HepG2 (cell line): ENCODE results near the gene APOL2. TPM values are rescaled to one million over a fixed set of nuclear protein-coding genes. Genes with fewer than 3 reads are reported as not detected.
"Not testable (repeated sequence)": the region's sequence is repeated elsewhere in the genome, so short reads cannot be mapped to it uniquely, and the experiment has no call there.

Source experiments
- ATAC-seq: fragments of 200-7000 bp; cut with Tn5 transposase; 3 replicates; pipeline ENCODE4 v1.9.1; 2020; ENCODE audit warnings: mild to moderate bottlenecking, moderate library complexity
- BruUV-seq: library from RNA; stranded (reverse); fragments of 400-500 nt; replicated peaks from 2 replicates; lab custom pipeline; 2021; lab: Mats Ljungman, UMichigan
- CTCF ChIA-PET: fragments of 300-600 bp; formaldehyde crosslinking; extraction: SDS; loops from one replicate; lab custom pipeline; 2021; ENCODE audit warnings: low total read pairs, inconsistent platforms, low intra/inter-chr PET ratio; lab: Yijun Ruan, JAX
- POLR2A ChIA-PET: fragments of 350-600 bp; sonication (Branson Sonifier 250); formaldehyde crosslinking; loops from one replicate; lab custom pipeline; 2020; ENCODE audit warnings: antibody characterized with exemption, inconsistent platforms; lab: Yijun Ruan, JAX
- DNase-seq: peaks from one replicate; pipeline ENCODE4 v3.0.0-alpha.2; 2015; ENCODE audit warnings: low spot score
- FAIRE-seq: peaks from 3 replicates; lab custom pipeline; 2011; peaks lifted over from hg19 to GRCh38; lab: Jason Lieb, UNC
- H2AFZ ChIP-seq: one replicate; pipeline ENCODE4 v1.6.1; 2011; ENCODE audit warnings: low read length, inconsistent platforms
- H3K27ac ChIP-seq: fragments of 300-600 bp; 3 replicates; pipeline ENCODE4 v1.8.0; 2011; ENCODE audit warnings: mixed run types, mild to moderate bottlenecking, mixed read lengths, low read length, inconsistent platforms; ENCODE audit not compliant: insufficient read depth; ENCODE audit errors: extremely low read length
- H3K27me3 ChIP-seq, 2 experiments: fragments of 200-600 bp in 1 of 2; 2 replicates in 1 of 2; 3 replicates in 1 of 2; pipeline versions ENCODE4 v1.6.0 to v1.8.0; 2011; ENCODE audit warnings: low read length in 2 of 2, mild to moderate bottlenecking in 2 of 2, moderate library complexity in 2 of 2, inconsistent platforms in 1 of 2; ENCODE audit not compliant: insufficient read depth in 2 of 2, control insufficient read depth in 1 of 2
- H3K36me3 ChIP-seq, 2 experiments: fragments of 200-600 bp in 1 of 2; replicated peaks in 1 of 2; 2 replicates in 1 of 2; 3 replicates in 1 of 2; pipeline versions ENCODE4 v1.5.1 to v1.8.0; 2011; ENCODE audit warnings: low read length in 2 of 2, inconsistent platforms in 1 of 2; ENCODE audit not compliant: insufficient read depth in 2 of 2, control insufficient read depth in 1 of 2
- H3K4me1 ChIP-seq: 2 replicates; pipeline ENCODE4 v1.5.1; 2012; ENCODE audit warnings: low read length, inconsistent platforms; ENCODE audit not compliant: insufficient read depth
- H3K4me2 ChIP-seq: 2 replicates; pipeline ENCODE4 v1.6.0; 2011; ENCODE audit warnings: low read depth, low read length, inconsistent platforms
- H3K4me3 ChIP-seq, 3 experiments: fragments of 200-600 bp in 1 of 3; sonication (generic), shearing (Covaris generic) in 1 of 3; replicated peaks in 1 of 3; 2 replicates each; pipeline ENCODE4 v1.5.1; 2011 to 2016; ENCODE audit warnings: low read length in 3 of 3, inconsistent platforms in 2 of 3, low read depth in 2 of 3, mild to moderate bottlenecking in 2 of 3, control low read depth in 1 of 3, mixed read lengths in 1 of 3; ENCODE audit not compliant: insufficient read depth in 1 of 3
- H3K79me2 ChIP-seq: one replicate; pipeline ENCODE4 v1.6.1; 2011; ENCODE audit warnings: low read length, inconsistent platforms; ENCODE audit not compliant: insufficient read depth
- H3K9ac ChIP-seq: 2 replicates; pipeline ENCODE4 v1.6.0; 2011; ENCODE audit warnings: mild to moderate bottlenecking, low read depth, low read length, inconsistent platforms; ENCODE audit not compliant: insufficient read depth
- H3K9me3 ChIP-seq: 2 replicates; pipeline ENCODE4 v1.5.1; 2012; ENCODE audit warnings: mild to moderate bottlenecking, low read length
- H4K20me1 ChIP-seq: 2 replicates; pipeline ENCODE4 v1.6.0; 2011; ENCODE audit warnings: inconsistent platforms, mild to moderate bottlenecking, low read length, moderate library complexity; ENCODE audit not compliant: insufficient read depth
- FOXA1 ChIP-seq, 2 experiments: fragments of 450-650 bp in 1 of 2; sonication (generic) in 1 of 2; formaldehyde crosslinking in 1 of 2; IDR thresholded peaks; 2 replicates each; pipeline versions ENCODE4 v1.4.0 to v1.6.1; 2016 to 2020; ENCODE audit warnings: missing genetic modification reagents in 1 of 2
- KDM6A ChIP-seq: IDR thresholded peaks from 2 replicates; pipeline ENCODE4 v1.6.1; 2016; ENCODE audit warnings: low read depth
- MED1 ChIP-seq: sonication (generic); formaldehyde crosslinking; IDR thresholded peaks from 2 replicates; pipeline ENCODE4 v1.4.0; 2020; ENCODE audit warnings: missing genetic modification reagents
- NCOR1 ChIP-seq: fragments of 200-600 bp; sonication (generic); IDR thresholded peaks from 2 replicates; pipeline ENCODE4 v1.7.0; 2017; ENCODE audit warnings: antibody characterized with exemption, low read length, borderline replicate concordance
- PAWR ChIP-seq: sonication (generic); formaldehyde crosslinking; IDR thresholded peaks from 2 replicates; pipeline ENCODE4 v1.4.0; 2020; ENCODE audit warnings: missing genetic modification reagents, mild to moderate bottlenecking, borderline replicate concordance
- PCBP2 ChIP-seq: fragments of 200-400 bp; formaldehyde crosslinking; optimal IDR thresholded peaks from 2 replicates; pipeline ENCODE3; 2018; ENCODE audit warnings: low read length, low read depth; ENCODE audit not compliant: poor library complexity, severe bottlenecking
- REPIN1 ChIP-seq: sonication (generic); formaldehyde crosslinking; IDR thresholded peaks from 2 replicates; pipeline ENCODE4 v1.8.0; 2022; ENCODE audit warnings: missing genetic modification reagents, low read depth, mild to moderate bottlenecking, borderline replicate concordance
- SIN3A ChIP-seq: IDR thresholded peaks from 2 replicates; pipeline ENCODE4 v1.6.1; 2011; ENCODE audit warnings: low read depth, mild to moderate bottlenecking, control low read depth, low read length, borderline replicate concordance
- SUZ12 ChIP-seq: fragments of 150-350 bp; IDR thresholded peaks from 2 replicates; pipeline ENCODE4 v1.6.1; 2014; ENCODE audit warnings: low read depth, low read length
- ZNF230 ChIP-seq: sonication (generic); formaldehyde crosslinking; IDR thresholded peaks from 2 replicates; pipeline ENCODE4 v1.4.0; 2020; ENCODE audit warnings: mild to moderate bottlenecking, missing genetic modification reagents
- ZNF333 ChIP-seq: sonication (generic); formaldehyde crosslinking; IDR thresholded peaks from 2 replicates; pipeline ENCODE4 v1.4.0; 2020; ENCODE audit warnings: mild to moderate bottlenecking, missing genetic modification reagents, borderline replicate concordance
- WGBS: methylation state at CpG from one replicate; pipeline ENCODE4 v1.1.6; 2017; ENCODE audit warnings: low lambda C conversion rate; 5-methylcytosine and 5-hydroxymethylcytosine counted together
- in situ Hi-C: cut with HindIII; loops from 2 replicates; pipeline ENCODE4 v1.10.0; 2017; ENCODE audit warnings: low pct_unique_long_range_greater_than_20kb; ENCODE audit not compliant: extremely low pct_ligation_motif_present
- intact Hi-C: fragments of 100-400 bp; cut with micrococcal nuclease; formaldehyde crosslinking; loops from one replicate; pipeline ENCODE4 v1.10.0; 2022; ENCODE audit not compliant: unreplicated experiment
- polyA plus RNA-seq, 8 experiments: library from polyadenylated mRNA; depleted of rRNA in 3 of 8; stranded (reverse) in 7 of 8; unstranded in 1 of 8; fragments of >200 nt; fragmentation: Illumina TruSeq in 4 of 8; extraction: Trizol in 4 of 8; gene quantifications; 2 replicates each; pipeline versions ENCODE4 v1.2.1 to v1.2.3, GENCODE V29; 2011 to 2016; ENCODE audit warnings: low read depth in 4 of 8, missing spikeins in 1 of 8, mixed read lengths in 1 of 8; ENCODE audit not compliant: insufficient read depth in 1 of 8
- total RNA-seq, 5 experiments: library from RNA; depleted of rRNA; stranded (reverse); fragments of >200 nt; fragmentation: Illumina TruSeq; extraction: Trizol; gene quantifications; 2 replicates each; pipeline ENCODE4 v1.2.3, GENCODE V29; 2016; ENCODE audit warnings: low read depth in 1 of 5
- TF ChIP-seq, protein P1 (sequence below): sonication (generic); formaldehyde crosslinking; IDR thresholded peaks from 2 replicates; pipeline ENCODE4 v1.8.1; 2023; ENCODE audit warnings: mild to moderate bottlenecking, missing genetic modification reagents

APOL2 gene
- total and polyA plus RNA-seq, 2 of the 13 experiments (the other 11 are each of a cell fraction or from before 2014, with no cell fraction given): 28.7 to 51.2 TPM

DNA sequence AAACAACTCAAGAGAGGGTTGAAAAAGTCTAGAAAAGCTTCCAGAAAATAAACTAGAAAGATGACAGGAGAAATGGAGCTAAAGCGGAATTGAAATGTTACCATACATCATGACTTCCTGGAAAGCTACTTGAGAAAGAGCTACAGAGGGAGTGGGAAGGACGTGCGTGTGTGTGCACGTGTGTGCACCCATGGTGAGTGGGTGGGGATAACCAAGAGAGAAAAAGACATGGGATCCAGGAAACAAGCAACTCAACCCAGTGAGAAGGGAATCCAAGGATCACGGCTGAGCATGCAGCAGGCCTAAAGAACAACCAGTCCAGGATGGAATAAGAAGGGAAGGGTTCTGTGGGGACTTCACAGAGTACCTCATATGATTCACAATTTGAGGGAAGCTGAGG lies 35.2 kb upstream of the APOL2 start:
- TF ChIP-seq FOXA1 (IDR thresholded peaks at IDR 0.05): no peak
- no peak for TF ChIP-seq FOXA1 (CRISPR knock-in tag; IDR thresholded peaks at IDR 0.05)
- no peak for TF ChIP-seq PCBP2
- no peak for TF ChIP-seq ZNF333
- no peak for TF ChIP-seq MED1 (CRISPR knock-in tag)
- TF ChIP-seq SIN3A: no peak
- no peak for TF ChIP-seq SUZ12
- no peak for TF ChIP-seq REPIN1 (CRISPR knock-in tag)
- TF ChIP-seq PAWR (CRISPR knock-in tag): no peak
- no peak for TF ChIP-seq ZNF230 (CRISPR knock-in tag)
- TF ChIP-seq, protein P1, sequence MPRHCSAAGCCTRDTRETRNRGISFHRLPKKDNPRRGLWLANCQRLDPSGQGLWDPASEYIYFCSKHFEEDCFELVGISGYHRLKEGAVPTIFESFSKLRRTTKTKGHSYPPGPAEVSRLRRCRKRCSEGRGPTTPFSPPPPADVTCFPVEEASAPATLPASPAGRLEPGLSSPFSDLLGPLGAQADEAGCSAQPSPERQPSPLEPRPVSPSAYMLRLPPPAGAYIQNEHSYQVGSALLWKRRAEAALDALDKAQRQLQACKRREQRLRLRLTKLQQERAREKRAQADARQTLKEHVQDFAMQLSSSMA (CRISPR knock-in tag): no peak
- TF ChIP-seq KDM6A (CRISPR knock-in tag): no peak
- no peak for TF ChIP-seq NCOR1
- no TSS peak for BruUV-seq
- Histone ChIP-seq H3K4me2 (no peak overlapping the region), H4K20me1 (no peaks in the 10 kb centered on the region), H3K9me3 (no peaks in the 10 kb centered on the region), H3K79me2 (no peaks in the 10 kb centered on the region), H3K4me3 (no peak overlapping the region), H3K4me1 (peaks cover 54% of the 10 kb centered on the region), H3K27me3 (no peaks in the 10 kb centered on the region), H3K36me3 (no peaks in the 10 kb centered on the region), H3K9ac (no peak overlapping the region), H2AFZ (no peak overlapping the region), H3K27ac (no peak overlapping the region)
- no peak for DNase-seq
- no peak for ATAC-seq
- 96% methylated on average over 5 of the region's 5 CpGs for WGBS
- FAIRE-seq: no peak
- in situ Hi-C loops: no loop called here
- intact Hi-C loops: no loop called here
- ChIA-PET CTCF (no interaction called here), POLR2A (no interaction called here)

DNA sequence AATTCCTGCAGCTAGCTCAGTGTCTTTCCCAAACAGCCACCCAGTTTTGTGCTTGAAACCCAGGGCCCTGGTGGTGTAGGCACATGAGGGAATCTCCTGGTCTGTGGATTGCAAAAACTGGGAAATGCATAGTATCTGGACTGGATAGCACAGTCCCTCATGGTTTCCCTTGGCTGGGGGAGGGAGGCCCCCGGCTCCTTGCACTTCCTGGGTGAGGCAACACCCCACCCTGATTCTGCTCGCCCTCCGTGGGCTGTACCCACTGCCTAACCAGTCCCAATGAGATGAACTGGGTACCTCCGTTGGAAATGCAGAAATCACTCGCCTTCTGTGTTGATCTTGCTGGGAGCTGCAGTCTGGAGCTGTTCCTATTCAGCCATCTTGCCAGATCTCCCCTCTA lies 32.6 kb upstream of the APOL2 start:
- 96% methylated on average over 3 of the region's 5 CpGs for WGBS
- intact Hi-C loops, H3K79me2 ChIP-seq, H3K9ac ChIP-seq, FAIRE-seq, POLR2A ChIA-PET, H3K27me3 ChIP-seq, DNase-seq, H3K4me3 ChIP-seq, H4K20me1 ChIP-seq, H3K9me3 ChIP-seq, H2AFZ ChIP-seq, in situ Hi-C loops, H3K36me3 ChIP-seq, CTCF ChIA-PET, H3K27ac ChIP-seq, ATAC-seq, H3K4me2 ChIP-seq, BruUV-seq: not testable (repeated sequence)
- H3K4me1 ChIP-seq: peaks cover 28% of the 10 kb centered on the region

DNA sequence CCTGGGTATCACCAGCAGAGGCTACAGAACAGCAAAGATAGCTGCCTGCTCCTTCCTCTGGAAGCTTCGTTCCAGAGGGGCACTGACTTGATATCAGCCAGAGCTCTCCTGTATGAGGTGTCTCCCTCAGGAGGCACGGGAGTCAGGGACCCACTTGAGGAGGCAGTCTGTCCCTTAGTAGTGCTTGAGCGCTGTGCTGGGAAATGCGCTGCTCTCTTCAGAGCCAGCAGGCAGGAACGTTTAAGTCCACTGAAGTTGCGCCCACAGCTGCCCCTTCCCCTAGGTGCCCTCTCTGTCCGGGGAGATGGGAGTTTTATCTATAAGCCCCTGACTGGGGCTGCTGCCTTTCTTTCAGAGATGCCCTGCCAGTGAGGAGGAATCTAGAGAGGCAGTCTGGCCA lies 31.9 kb upstream of the APOL2 start:
- intact Hi-C loops, in situ Hi-C loops, BruUV-seq, CTCF ChIA-PET, H3K36me3 ChIP-seq, H3K4me3 ChIP-seq, DNase-seq, H2AFZ ChIP-seq, H3K9me3 ChIP-seq, H3K27ac ChIP-seq, FAIRE-seq, H3K9ac ChIP-seq, H4K20me1 ChIP-seq, H3K79me2 ChIP-seq, H3K27me3 ChIP-seq, H3K4me2 ChIP-seq, POLR2A ChIA-PET: not testable (repeated sequence)
- peak; percentile 31; the same call in 2 of the 3 replicates for ATAC-seq
- H3K4me1 ChIP-seq: peaks cover 21% of the 10 kb centered on the region
- 100% methylated on average over 1 of the region's 7 CpGs for WGBS
